Chondrocyte (in vitro differentiated cells): ENCODE results near the gene GPS1. TPM values are rescaled to one million over a fixed set of nuclear protein-coding genes. Genes with fewer than 3 reads are reported as not detected.

Source experiments
- DNase-seq: peaks from one replicate; pipeline ENCODE4 v3.0.0; 2021; ENCODE audit warnings: mixed read lengths, low spot score
- H3K27ac Mint-ChIP-seq: one replicate; pipeline ENCODE4 v1.8.0; 2021; ENCODE audit warnings: mild to moderate bottlenecking, moderate library complexity, mixed read lengths; ENCODE audit not compliant: unreplicated experiment
- H3K27me3 Mint-ChIP-seq: 2 replicates; pipeline ENCODE4 v1.8.0; 2021; ENCODE audit warnings: low read depth, mixed read lengths
- H3K36me3 Mint-ChIP-seq: 2 replicates; pipeline ENCODE4 v1.8.0; 2021; ENCODE audit warnings: low read depth, mixed read lengths
- H3K4me1 Mint-ChIP-seq: 2 replicates; pipeline ENCODE4 v1.8.0; 2021; ENCODE audit warnings: low read depth, mild to moderate bottlenecking, mixed read lengths
- H3K4me3 Mint-ChIP-seq: one replicate; pipeline ENCODE4 v1.8.0; 2021; ENCODE audit warnings: mild to moderate bottlenecking, moderate library complexity, mixed read lengths; ENCODE audit not compliant: unreplicated experiment
- H3K9me3 Mint-ChIP-seq: 2 replicates; pipeline ENCODE4 v1.8.0; 2021; ENCODE audit warnings: low read depth, mixed read lengths
- CTCF ChIP-seq: fragments of 200-600 bp; sonication (generic); IDR thresholded peaks from 2 replicates; pipeline ENCODE4 v1.5.0; 2021; ENCODE audit warnings: antibody characterized with exemption, mild to moderate bottlenecking, moderate library complexity
- total RNA-seq: library from RNA; stranded (reverse); gene quantifications from 3 replicates; pipeline ENCODE4 v1.2.1, GENCODE V29; 2021

GPS1 gene
- total RNA-seq, 1 donor from 2014 or later = 82.8 TPM

GRCh38 chr17:82042649-82043048, 9.0 kb upstream of the GPS1 start:
- H3K4me3 Mint-ChIP-seq = no peak overlapping the region
- no peaks in the 10 kb centered on the region for H3K27me3 Mint-ChIP-seq
- no peak overlapping the region for H3K27ac Mint-ChIP-seq
- peaks cover 9% of the 10 kb centered on the region for H3K36me3 Mint-ChIP-seq
- H3K9me3 Mint-ChIP-seq = no peaks in the 10 kb centered on the region
- H3K4me1 Mint-ChIP-seq = peaks cover 4% of the 10 kb centered on the region
- TF ChIP-seq CTCF = no peak
- no peak for DNase-seq

DNA sequence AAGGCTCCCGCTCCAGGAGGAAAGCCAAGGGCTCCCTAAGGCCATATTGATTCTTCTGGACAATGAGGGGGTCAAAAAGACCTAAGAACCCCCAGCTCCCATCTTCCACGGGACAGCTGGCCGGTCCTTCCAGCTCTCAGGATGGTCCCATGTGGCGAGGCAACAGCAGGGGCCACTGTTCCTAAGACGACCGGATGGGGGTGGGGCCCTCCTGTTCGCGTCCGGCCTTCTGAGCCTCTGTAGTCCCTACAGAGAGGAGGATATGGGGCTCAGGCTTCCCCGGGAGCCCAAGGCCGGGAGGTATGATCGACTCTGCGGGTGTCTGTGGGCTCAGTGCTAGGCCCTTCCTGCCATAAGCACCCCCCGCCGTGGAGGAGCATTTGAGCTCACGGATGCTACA, 8.2 kb upstream of the GPS1 start:
- no peak for DNase-seq
- Mint-ChIP-seq H3K27me3 (no peaks in the 10 kb centered on the region), H3K4me1 (no peaks in the 10 kb centered on the region), H3K4me3 (no peak overlapping the region), H3K27ac (no peak overlapping the region), H3K9me3 (no peaks in the 10 kb centered on the region), H3K36me3 (peaks cover 10% of the 10 kb centered on the region)
- TF ChIP-seq CTCF = no peak

DNA sequence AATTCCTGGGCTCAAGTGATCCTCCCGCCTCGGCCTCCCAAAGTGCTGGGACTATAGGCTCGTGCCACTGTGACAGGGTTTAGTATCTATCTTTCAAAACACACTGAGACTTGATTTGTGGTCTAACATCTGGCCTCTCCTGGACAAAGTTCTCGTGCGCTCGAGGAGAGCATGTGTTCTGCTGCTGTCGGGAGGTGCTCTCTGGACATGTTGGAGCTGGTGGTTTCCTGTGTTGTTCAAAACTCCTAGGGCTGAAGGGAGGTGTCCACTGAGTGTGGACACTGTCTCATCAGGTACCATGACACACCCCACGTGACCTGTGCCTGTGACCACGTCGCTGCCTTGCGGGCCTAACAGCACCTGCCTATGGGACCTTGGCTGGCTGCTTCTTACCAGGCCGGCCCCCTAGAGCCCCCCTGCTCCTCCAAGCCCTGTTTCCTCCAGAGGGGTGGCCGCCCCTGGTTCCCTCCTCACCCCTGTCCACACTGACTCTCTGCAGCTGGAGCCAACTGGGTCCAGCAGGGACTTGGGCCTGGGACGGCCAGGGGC, 5.7 kb upstream of the GPS1 start:
- Mint-ChIP-seq H3K36me3 (peaks cover 10% of the 10 kb centered on the region), H3K27me3 (no peaks in the 10 kb centered on the region), H3K9me3 (no peaks in the 10 kb centered on the region), H3K27ac (no peak overlapping the region), H3K4me1 (peaks cover 7% of the 10 kb centered on the region), H3K4me3 (no peak overlapping the region)
- no peak for TF ChIP-seq CTCF
- DNase-seq = no peak

DNA sequence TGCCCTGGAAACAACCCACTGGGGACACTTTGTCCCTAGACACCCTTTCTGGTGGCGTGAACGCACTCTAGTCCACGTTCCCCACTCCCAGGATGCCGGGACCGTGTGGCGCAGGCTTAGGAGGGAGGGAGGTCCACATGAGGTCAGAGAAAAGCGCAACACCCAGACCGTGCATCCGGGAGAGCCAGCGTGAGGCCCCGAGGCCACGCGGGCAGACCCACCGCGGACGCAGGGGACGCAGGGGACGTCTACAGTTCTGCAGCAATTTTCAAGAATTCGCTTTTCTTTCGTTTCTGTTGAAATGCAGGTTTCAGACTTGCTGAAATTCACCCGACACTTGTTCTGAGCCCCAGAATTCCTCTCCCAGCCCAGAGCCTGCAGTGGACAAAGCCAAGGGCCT, 4.8 kb upstream of the GPS1 start:
- H3K27ac Mint-ChIP-seq = no peak overlapping the region
- no peak overlapping the region for H3K4me3 Mint-ChIP-seq
- H3K4me1 Mint-ChIP-seq = peaks cover 7% of the 10 kb centered on the region
- no peak for DNase-seq
- no peak for TF ChIP-seq CTCF
- peaks cover 10% of the 10 kb centered on the region for H3K36me3 Mint-ChIP-seq
- H3K27me3 Mint-ChIP-seq = no peaks in the 10 kb centered on the region
- no peaks in the 10 kb centered on the region for H3K9me3 Mint-ChIP-seq

DNA sequence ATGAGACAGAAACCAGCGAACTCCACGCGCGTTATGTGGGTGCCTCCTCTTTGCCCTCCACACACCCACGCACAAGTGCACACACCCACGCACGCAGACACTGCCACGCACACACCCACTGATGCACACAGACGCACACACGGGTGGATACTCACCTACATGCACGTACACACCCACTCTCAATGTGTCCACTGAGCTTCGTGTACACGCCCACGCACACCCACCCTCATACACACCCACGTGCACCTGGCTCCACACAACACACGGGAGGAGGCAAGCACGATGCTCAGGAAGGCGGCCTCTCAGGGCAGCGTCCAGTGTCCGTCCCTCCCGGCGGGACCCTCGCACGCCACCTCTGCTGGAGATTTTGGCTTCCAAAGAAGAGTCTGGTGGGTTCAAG, 4.3 kb upstream of the GPS1 start:
- TF ChIP-seq CTCF = no peak
- peaks cover 7% of the 10 kb centered on the region for H3K4me1 Mint-ChIP-seq
- peaks cover 10% of the 10 kb centered on the region for H3K36me3 Mint-ChIP-seq
- no peak overlapping the region for H3K27ac Mint-ChIP-seq
- H3K9me3 Mint-ChIP-seq = no peaks in the 10 kb centered on the region
- DNase-seq = no peak
- no peaks in the 10 kb centered on the region for H3K27me3 Mint-ChIP-seq
- no peak overlapping the region for H3K4me3 Mint-ChIP-seq
